SU-DHL-6 (cell line): ENCODE data around the gene LIPA.

Experiments
- EZH2phosphoT487 ChIP-seq: fragments of 200-600 bp; sonication (generic), shearing (Covaris generic); conservative IDR thresholded peaks from 2 replicates; pipeline ENCODE4 v1.6.1; 2018; ENCODE audit warnings: mild to moderate bottlenecking, antibody characterized with exemption, low read length, moderate library complexity, mixed read lengths
- TF ChIP-seq, protein P1 (sequence below): fragments of 200-600 bp; sonication (generic); IDR thresholded peaks from one replicate; pipeline ENCODE4 v1.5.1; 2017; ENCODE audit warnings: antibody characterized with exemption, mild to moderate bottlenecking, low read length, moderate library complexity; ENCODE audit not compliant: insufficient read depth, poor library complexity, severe bottlenecking

DNA sequence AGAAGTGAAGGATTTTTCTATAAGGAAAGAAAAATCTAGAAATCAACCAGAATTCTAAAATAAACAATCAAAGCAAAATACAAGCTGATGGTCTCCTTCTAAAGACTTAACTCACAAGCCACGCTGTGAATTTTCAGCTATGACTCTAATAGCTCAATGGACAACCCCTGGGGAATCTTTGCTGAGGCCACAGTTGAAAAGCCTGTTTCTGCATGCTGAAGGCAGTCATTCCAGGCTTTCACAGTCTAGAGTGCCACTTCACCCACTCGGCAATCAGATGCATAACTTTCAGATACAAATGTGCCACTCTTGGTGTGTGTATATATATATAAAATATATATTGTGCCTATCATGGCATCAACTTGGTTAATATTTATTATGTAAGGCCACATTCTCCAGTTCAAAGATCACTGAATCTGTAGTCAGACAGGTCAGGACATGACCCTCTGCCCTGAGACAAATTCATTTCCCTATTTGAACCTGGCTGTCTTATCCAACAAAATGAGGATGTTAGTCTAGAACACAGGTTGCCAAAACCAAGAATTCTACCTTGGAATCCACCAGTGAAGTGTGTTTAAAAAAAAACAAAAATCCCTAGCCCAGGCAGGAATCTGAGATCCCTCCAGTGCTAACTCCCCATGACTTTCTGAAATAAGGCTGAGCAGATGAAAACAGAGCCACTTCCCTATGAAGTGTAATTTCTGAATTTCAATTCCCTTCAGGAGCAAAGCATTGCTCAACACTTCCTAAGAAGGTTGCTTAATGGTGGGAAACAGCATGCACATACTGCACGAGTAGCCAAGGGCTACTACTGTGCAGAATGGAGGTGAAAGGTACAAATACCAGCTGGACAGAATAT, 9.9 kb downstream of the LIPA start:
- TF ChIP-seq EZH2phosphoT487: no peak
- TF ChIP-seq, protein P1, sequence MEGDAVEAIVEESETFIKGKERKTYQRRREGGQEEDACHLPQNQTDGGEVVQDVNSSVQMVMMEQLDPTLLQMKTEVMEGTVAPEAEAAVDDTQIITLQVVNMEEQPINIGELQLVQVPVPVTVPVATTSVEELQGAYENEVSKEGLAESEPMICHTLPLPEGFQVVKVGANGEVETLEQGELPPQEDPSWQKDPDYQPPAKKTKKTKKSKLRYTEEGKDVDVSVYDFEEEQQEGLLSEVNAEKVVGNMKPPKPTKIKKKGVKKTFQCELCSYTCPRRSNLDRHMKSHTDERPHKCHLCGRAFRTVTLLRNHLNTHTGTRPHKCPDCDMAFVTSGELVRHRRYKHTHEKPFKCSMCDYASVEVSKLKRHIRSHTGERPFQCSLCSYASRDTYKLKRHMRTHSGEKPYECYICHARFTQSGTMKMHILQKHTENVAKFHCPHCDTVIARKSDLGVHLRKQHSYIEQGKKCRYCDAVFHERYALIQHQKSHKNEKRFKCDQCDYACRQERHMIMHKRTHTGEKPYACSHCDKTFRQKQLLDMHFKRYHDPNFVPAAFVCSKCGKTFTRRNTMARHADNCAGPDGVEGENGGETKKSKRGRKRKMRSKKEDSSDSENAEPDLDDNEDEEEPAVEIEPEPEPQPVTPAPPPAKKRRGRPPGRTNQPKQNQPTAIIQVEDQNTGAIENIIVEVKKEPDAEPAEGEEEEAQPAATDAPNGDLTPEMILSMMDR: no peak
